ENCODE data around the gene ANAPC16. TPM values are rescaled to one million over a fixed set of nuclear protein-coding genes. Genes with fewer than 3 reads are reported as not detected.
"Not testable (repeated sequence)": the region's sequence is repeated elsewhere in the genome, so short reads cannot be mapped to it uniquely, and the experiment has no call there.

Gene ANAPC16
- total RNA-seq, 1 experiment from 2014 or later = 105 TPM

DNA sequence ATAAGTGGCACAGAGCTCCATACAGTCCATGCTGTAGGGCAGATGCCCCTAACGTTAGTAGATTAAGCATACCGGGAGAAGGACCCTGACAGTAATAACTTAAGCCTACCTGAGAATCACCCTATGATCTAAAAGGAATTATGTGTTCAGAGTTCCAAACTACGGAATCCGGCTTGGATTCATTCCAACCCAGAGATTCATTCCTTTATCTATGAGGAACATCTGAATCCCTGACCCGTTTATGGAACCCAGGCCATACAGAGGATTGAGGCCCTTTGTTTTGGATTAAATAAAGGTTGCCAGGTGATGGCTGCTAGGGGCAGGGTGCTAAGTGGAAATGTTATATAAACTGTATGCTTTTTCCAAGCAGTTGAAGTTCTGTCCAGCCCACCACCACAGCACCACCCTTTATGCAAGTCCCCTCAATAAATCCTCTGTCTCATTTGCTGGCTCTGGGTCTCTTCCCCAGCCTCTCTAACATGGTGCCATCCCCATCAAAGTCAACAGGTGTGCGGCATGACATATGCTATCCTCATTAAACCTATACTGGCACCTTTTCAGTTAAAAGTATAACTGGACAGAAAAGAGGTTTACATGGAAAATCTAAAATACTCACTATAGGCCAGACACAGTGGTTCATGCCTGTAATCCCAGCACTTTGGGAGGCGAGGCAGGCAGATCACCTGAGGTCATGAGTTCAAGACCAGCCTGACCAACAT is 9.1 kb upstream of the ANAPC16 start:
- DNase-seq (ENCODE audit: low spot score) = no peak
- in situ Hi-C loops (cut with HindIII; ENCODE audit: low sequenced_read_pairs) = no loop called here

DNA sequence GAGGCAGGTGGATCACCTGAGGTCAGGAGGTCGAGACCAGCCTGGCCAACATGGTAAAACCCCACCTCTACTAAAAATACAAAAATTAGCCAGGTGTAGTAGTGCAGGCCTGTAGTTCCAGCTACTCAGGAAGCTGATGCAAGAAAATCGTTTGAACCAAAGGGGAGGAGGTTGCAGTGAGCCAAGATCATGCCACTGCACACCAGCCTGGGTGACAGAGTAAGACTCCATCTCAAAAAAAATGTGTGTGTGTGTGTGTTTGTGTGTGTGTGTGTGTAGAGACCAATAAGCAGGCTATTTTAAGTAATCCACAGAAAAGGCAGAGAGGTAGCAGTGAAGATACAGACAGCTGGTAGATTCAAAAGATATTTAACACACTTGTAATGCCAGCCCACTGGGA is 7.3 kb upstream of the ANAPC16 start:
- DNase-seq (ENCODE audit: low spot score); in situ Hi-C loops (cut with HindIII; ENCODE audit: low sequenced_read_pairs): not testable (repeated sequence)

DNA sequence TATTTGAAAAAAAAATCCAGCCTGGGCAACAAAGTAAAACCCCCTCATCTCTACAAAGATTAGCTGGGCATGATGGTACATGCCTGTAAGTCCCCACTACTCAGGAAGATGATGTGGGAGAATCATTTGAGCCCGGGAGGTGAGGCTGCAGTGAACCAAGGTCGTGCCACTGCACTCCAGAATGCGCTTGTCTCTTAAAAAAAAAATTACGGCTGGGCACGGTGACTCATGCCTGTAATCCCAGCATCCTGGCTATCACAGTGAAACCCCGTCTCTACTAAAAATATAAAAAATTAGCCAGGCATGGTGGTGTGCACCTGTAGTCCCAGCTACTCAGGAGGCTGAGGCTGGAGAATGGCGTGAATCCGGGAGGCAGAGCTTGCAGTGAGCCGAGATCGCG is 4.4 kb upstream of the ANAPC16 start:
- DNase-seq (ENCODE audit: low spot score); in situ Hi-C loops (cut with HindIII; ENCODE audit: low sequenced_read_pairs): not testable (repeated sequence)

- DNase-seq (ENCODE audit: low spot score); in situ Hi-C loops (cut with HindIII; ENCODE audit: low sequenced_read_pairs): not testable (repeated sequence)
Observed at GRCh38 chr10:72211832-72212231, 4.0 kb upstream of the ANAPC16 start.

GRCh38 chr10:72218325-72218724 is 2.5 kb downstream of the ANAPC16 start:
- DNase-seq (ENCODE audit: low spot score) = no peak
- in situ Hi-C loops (cut with HindIII; ENCODE audit: low sequenced_read_pairs) = no loop called here

DNA sequence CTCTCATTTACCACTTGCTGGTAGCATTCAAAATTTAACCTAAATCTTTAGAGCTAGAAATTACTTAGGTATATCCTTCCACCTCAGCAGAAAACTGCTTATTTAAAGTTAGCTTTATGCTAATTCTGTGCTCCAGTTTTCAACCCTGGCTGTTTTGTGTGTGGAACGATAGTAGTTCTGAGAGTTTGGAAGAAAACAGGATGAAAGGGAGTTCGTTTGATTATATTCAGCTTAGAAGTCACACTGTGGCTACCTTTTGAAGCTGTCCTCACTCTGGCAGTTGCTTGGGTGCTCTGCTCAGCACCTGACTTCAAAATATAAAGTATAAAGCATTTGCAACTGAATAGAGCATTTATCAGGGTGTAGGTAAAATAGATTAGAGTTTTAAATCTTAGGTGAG is 2.9 kb downstream of the ANAPC16 start:
- in situ Hi-C loops (cut with HindIII; ENCODE audit: low sequenced_read_pairs) = no loop called here
- DNase-seq (ENCODE audit: low spot score) = no peak

GRCh38 chr10:72219235-72219814 is 3.5 kb downstream of the ANAPC16 start:
- in situ Hi-C loops (cut with HindIII; ENCODE audit: low sequenced_read_pairs) = no loop called here
- DNase-seq (ENCODE audit: low spot score) = no peak

GRCh38 chr10:72220637-72221036 is 4.8 kb downstream of the ANAPC16 start:
- DNase-seq (ENCODE audit: low spot score) = no peak
- in situ Hi-C loops (cut with HindIII; ENCODE audit: low sequenced_read_pairs) = no loop called here

GRCh38 chr10:72221278-72221677 is 5.5 kb downstream of the ANAPC16 start:
- no peak for DNase-seq (ENCODE audit: low spot score)
- in situ Hi-C loops (cut with HindIII; ENCODE audit: low sequenced_read_pairs) = no loop called here

DNA sequence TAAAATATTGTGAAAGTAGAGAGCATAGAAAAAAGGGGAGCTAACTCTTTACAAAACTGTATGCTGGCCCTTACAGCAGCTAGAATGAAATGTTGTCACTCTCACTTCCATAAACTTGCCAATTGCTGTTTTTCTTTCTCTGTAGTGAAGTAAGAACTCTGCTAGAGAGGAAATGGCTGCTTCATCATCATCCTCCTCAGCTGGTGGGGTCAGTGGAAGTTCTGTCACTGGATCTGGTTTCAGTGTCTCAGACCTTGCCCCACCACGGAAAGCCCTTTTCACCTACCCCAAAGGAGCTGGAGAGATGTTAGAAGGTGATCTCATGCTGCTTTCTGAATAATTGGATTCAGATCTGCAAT is 7.9 kb downstream of the ANAPC16 start:
- DNase-seq (ENCODE audit: low spot score) = no peak
- in situ Hi-C loops (cut with HindIII; ENCODE audit: low sequenced_read_pairs) = no loop called here

GRCh38 chr10:72224191-72224590 is 8.4 kb downstream of the ANAPC16 start:
- DNase-seq (ENCODE audit: low spot score); in situ Hi-C loops (cut with HindIII; ENCODE audit: low sequenced_read_pairs): not testable (repeated sequence)

- in situ Hi-C loops (cut with HindIII; ENCODE audit: low sequenced_read_pairs) = no loop called here
- DNase-seq (ENCODE audit: low spot score) = no peak
Observed at GRCh38 chr10:72226418-72227027, 10.7 kb downstream of the ANAPC16 start.

- in situ Hi-C loops (cut with HindIII; ENCODE audit: low sequenced_read_pairs) = no loop called here
- DNase-seq (ENCODE audit: low spot score) = no peak
Observed at GRCh38 chr10:72227826-72228225, 12.0 kb downstream of the ANAPC16 start.

GRCh38 chr10:72228318-72228751 is 12.5 kb downstream of the ANAPC16 start:
- in situ Hi-C loops (cut with HindIII; ENCODE audit: low sequenced_read_pairs) = no loop called here
- DNase-seq (ENCODE audit: low spot score) = no peak

DNA sequence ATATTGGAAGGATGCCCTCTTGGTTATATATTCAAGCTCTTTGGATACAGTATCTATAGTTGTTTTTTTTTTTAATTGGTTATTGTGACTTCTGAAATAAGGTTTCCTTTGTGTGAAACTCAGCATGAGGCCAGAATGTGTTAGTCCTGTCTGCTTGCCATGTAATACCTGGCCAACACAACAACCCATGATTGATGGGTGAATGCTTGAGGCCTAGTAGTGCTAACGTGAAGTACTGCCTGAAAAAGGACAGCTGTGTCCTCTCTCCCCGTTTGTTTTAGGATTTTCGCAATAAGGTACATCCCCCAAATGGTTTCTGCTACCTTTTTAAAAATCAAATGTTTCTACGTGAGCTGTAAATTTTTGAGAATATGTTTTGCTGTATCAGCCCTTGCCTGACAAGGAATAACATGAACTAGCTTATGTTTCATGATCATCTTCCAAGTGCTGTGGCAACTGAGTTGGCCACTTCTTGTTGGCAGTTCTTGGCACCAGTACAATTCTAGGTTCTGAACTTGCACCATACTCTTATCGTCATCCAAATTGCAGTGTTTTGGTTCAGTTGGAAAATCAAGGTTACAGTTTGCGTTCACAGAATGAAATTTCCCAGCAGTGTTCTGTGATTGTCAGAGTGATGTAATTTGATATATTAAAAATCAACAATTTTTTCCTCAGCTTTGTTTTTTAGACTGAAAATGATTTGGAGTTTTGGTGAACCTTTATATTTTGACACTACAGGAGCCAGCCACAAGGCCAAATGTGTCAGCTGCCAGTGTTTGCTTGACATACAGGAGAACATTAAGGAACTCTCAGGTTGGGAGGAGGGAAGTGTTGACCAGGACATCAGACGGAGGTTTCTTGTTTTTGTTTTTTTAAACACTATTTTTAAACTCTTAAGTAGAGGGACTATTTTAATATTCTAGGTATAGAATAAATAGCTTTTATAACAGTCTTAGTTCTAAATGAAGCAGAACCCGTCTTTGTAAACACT is 13.7 kb downstream of the ANAPC16 start:
- in situ Hi-C loops (cut with HindIII; ENCODE audit: low sequenced_read_pairs) = no loop called here

GRCh38 chr10:72233621-72234020 is 17.8 kb downstream of the ANAPC16 start:
- DNase-seq (ENCODE audit: low spot score) = no peak
- in situ Hi-C loops (cut with HindIII; ENCODE audit: low sequenced_read_pairs) = no loop called here

More for the DNA sequence above, 13.7 kb downstream of the ANAPC16 start:
- no peak for DNase-seq (ENCODE audit: low spot score)

DNA sequence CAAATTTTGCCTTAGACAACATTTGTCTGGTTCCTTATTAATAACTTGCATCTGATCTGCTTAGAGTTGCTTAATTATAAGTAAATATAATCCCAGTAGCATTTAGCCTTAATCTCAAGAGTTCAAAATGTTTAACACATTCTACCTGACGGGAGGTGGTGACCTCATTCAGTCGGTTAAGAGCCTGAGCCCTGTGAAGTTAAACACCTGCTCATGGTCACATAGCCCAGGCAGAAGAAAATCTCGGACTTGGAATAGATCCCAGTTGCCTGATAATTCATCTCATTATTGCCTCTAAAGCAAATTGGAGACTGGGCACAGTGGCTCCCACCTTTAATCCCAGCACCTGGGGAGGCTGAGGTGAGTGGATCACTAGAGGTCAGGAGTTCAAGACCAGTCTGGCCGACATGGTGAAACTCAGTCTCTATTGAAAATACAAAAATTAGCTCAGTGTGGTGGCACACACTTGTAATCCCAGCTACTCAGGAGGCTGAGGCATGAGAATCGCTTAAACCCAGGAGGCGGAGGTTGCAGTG is 18.8 kb downstream of the ANAPC16 start:
- in situ Hi-C loops (cut with HindIII; ENCODE audit: low sequenced_read_pairs) = no loop called here
- no peak for DNase-seq (ENCODE audit: low spot score)

- in situ Hi-C loops (cut with HindIII; ENCODE audit: low sequenced_read_pairs) = no loop called here
Observed at GRCh38 chr10:72235544-72236279, 19.9 kb downstream of the ANAPC16 start.

More at GRCh38 chr10:72235544-72236279, 19.9 kb downstream of the ANAPC16 start:
- no peak for DNase-seq (ENCODE audit: low spot score)
